Neural crest cell (in vitro differentiated cells): ENCODE results near the gene SLC36A1. TPM values are rescaled to one million over a fixed set of nuclear protein-coding genes. Genes with fewer than 3 reads are reported as not detected.

Experiments
- DNase-seq: peaks from one replicate; pipeline ENCODE4 v3.0.0; 2021; ENCODE audit warnings: low read depth, mixed read lengths, low spot score
- H3K27ac Mint-ChIP-seq: one replicate; pipeline ENCODE4 v1.8.0; 2021; ENCODE audit warnings: mild to moderate bottlenecking, mixed read lengths; ENCODE audit not compliant: unreplicated experiment
- H3K27me3 Mint-ChIP-seq: 2 replicates; pipeline ENCODE4 v1.8.0; 2021; ENCODE audit warnings: low read depth, mild to moderate bottlenecking, mixed read lengths
- H3K36me3 Mint-ChIP-seq: 2 replicates; pipeline ENCODE4 v1.8.0; 2021; ENCODE audit warnings: low read depth, mild to moderate bottlenecking, mixed read lengths
- H3K4me1 Mint-ChIP-seq: 2 replicates; pipeline ENCODE4 v1.8.0; 2021; ENCODE audit warnings: mixed read lengths
- H3K4me3 Mint-ChIP-seq: one replicate; pipeline ENCODE4 v1.8.0; 2021; ENCODE audit warnings: mild to moderate bottlenecking, mixed read lengths
- H3K9me3 Mint-ChIP-seq: 2 replicates; pipeline ENCODE4 v1.8.0; 2021; ENCODE audit warnings: mixed read lengths
- CTCF ChIP-seq: fragments of 200-600 bp; sonication (generic); conservative IDR thresholded peaks from 2 replicates; pipeline ENCODE4 v1.5.0; 2021; ENCODE audit warnings: antibody characterized with exemption, mild to moderate bottlenecking
- microRNA-seq: library from miRNA; unstranded; fragments of <30 nt; microRNA quantifications from one replicate; pipeline ENCODE4, GENCODE V29; 2020
- total RNA-seq: library from RNA; stranded (reverse); gene quantifications from 2 replicates; pipeline ENCODE4 v1.2.1, GENCODE V29; 2021

The SLC36A1 gene
- total RNA-seq, 1 donor from 2014 or later: 19.3 TPM

- Mint-ChIP-seq H3K4me3 (no peak overlapping the region), H3K9me3 (no peaks in the 10 kb centered on the region), H3K27ac (no peak overlapping the region), H3K27me3 (peaks cover 5% of the 10 kb centered on the region), H3K4me1 (no peaks in the 10 kb centered on the region), H3K36me3 (no peaks in the 10 kb centered on the region)
- no peak for TF ChIP-seq CTCF
- DNase-seq: no peak
These were observed 89.6 kb downstream of the SLC36A1 start for GRCh38 chr5:151537044-151537443.

- TF ChIP-seq CTCF: no peak
- H3K4me3 Mint-ChIP-seq: no peak overlapping the region
- peaks cover 5% of the 10 kb centered on the region for H3K27me3 Mint-ChIP-seq
- H3K4me1 Mint-ChIP-seq: no peaks in the 10 kb centered on the region
- no peak overlapping the region for H3K27ac Mint-ChIP-seq
- no peaks in the 10 kb centered on the region for H3K36me3 Mint-ChIP-seq
- H3K9me3 Mint-ChIP-seq: no peaks in the 10 kb centered on the region
- DNase-seq: no peak
These were observed 94.2 kb downstream of the SLC36A1 start for GRCh38 chr5:151541571-151541970.

Small RNA genes lying within 50 kb of the gene (microRNA-seq; reads per million reads assigned to microRNA genes)
- not detected for gene MIR6499

Other genes starting within 250 kb of the SLC36A1 start
- gene CCDC69, start 223.5 kb upstream of the SLC36A1 start, total RNA-seq: 1.7 and 1.8 TPM in 2 replicates
- 25.5 and 27.6 TPM in 2 replicates for gene GM2A, start 194.4 kb upstream of the SLC36A1 start, total RNA-seq
- not detected in 2 replicates for gene SLC36A3, start 143.8 kb upstream of the SLC36A1 start, total RNA-seq
- not detected in 2 replicates for gene SLC36A2, start 100.0 kb upstream of the SLC36A1 start, total RNA-seq
- gene FAT2, start 143.7 kb downstream of the SLC36A1 start, total RNA-seq: not detected in 2 replicates
- 422 and 435 TPM in 2 replicates for gene SPARC, start 239.3 kb downstream of the SLC36A1 start, total RNA-seq